B cell (primary cell): ENCODE data around the gene ANTXR2.

Experiments
- CTCF ChIP-seq: fragments of 200-600 bp; IDR thresholded peaks from one replicate; pipeline ENCODE4 v1.8.0; 2022; ENCODE audit warnings: antibody characterized with exemption, mild to moderate bottlenecking
- EZH2 ChIP-seq: IDR thresholded peaks from 2 replicates; pipeline ENCODE4 v1.6.1; 2012; ENCODE audit warnings: borderline replicate concordance, low read depth, mild to moderate bottlenecking, moderate library complexity, low read length; ENCODE audit not compliant: insufficient read depth, poor library complexity, severe bottlenecking

- TF ChIP-seq CTCF (no peak), EZH2 (no peak)
Observed at GRCh38 chr4:79864500-79865200, 208.4 kb downstream of the ANTXR2 start.
